Peyer's patch (tissue), 4 donors: ENCODE data around the gene GLT6D1. TPM values are rescaled to one million over a fixed set of nuclear protein-coding genes. Genes with fewer than 3 reads are reported as not detected.

Experiments used
- DNase-seq, 3 donors: peaks; one replicate each; pipeline ENCODE4 v3.0.0-alpha.2; 2017 to 2019
- H3K27ac ChIP-seq, 4 donors: fragments of 200-600 bp; sonication (generic); one replicate each; pipeline ENCODE4 v1.5.1; 2016 to 2019
- H3K27me3 ChIP-seq, 2 donors: fragments of 200-600 bp; sonication (generic); one replicate each; pipeline ENCODE4 v1.5.1; 2019
- H3K36me3 ChIP-seq, 3 donors: fragments of 200-600 bp; sonication (generic); one replicate each; pipeline ENCODE4 v1.5.1; 2016 to 2019
- H3K4me1 ChIP-seq, 4 donors: fragments of 200-600 bp; sonication (generic); one replicate each; pipeline ENCODE4 v1.5.1; 2016 to 2019
- H3K4me3 ChIP-seq, 4 donors: fragments of 200-600 bp; sonication (generic); 1 replicate in 3 of 4; 2 replicates in 1 of 4; pipeline ENCODE4 v1.5.1; 2016 to 2019; ENCODE audit warnings: mild to moderate bottlenecking in 1 of 4
- H3K9me3 ChIP-seq, 4 donors: fragments of 200-600 bp; sonication (generic); one replicate each; pipeline ENCODE4 v1.5.1; 2016 to 2019; ENCODE audit warnings: mild to moderate bottlenecking in 1 of 4
- CTCF ChIP-seq, 6 experiments: fragments of 450-650 bp in 4 of 6; fragments of 200-600 bp in 2 of 6; sonication (generic) in 1 of 6; IDR thresholded peaks; one replicate each; pipeline ENCODE4 v1.5.1; 2017 to 2019; ENCODE audit warnings: antibody characterized with exemption in 6 of 6, mild to moderate bottlenecking in 3 of 6, moderate library complexity in 1 of 6
- POLR2A ChIP-seq, 2 donors: fragments of 450-650 bp; IDR thresholded peaks; one replicate each; pipeline ENCODE4 v1.5.1; 2017; ENCODE audit warnings: antibody characterized with exemption in 2 of 2, mild to moderate bottlenecking in 2 of 2, moderate library complexity in 2 of 2
- total RNA-seq, 4 donors: library from RNA; depleted of rRNA; stranded (reverse); fragments of >200 nt; gene quantifications; one replicate each; pipeline ENCODE4 v1.1.0, GENCODE V29; 2016

The GLT6D1 gene
- total RNA-seq, 4 donors from 2014 or later, result not detected

GRCh38 chr9:135659252-135659651, 19.9 kb upstream of the GLT6D1 start:
- no peak for DNase-seq

GRCh38 chr9:135657416-135657815, 18.1 kb upstream of the GLT6D1 start:
- TF ChIP-seq CTCF (IDR thresholded peaks at IDR 0.05) (no peak), POLR2A (IDR thresholded peaks at IDR 0.05) (no peak)
- DNase-seq, result peak in 1 of 3 donors; percentile 28
- H3K36me3 ChIP-seq, result no peaks in the 10 kb centered on the region
- H3K9me3 ChIP-seq, result no peaks in the 10 kb centered on the region
- H3K27me3 ChIP-seq, result no peaks in the 10 kb centered on the region
- no peak overlapping the region for H3K4me3 ChIP-seq
- H3K4me1 ChIP-seq, result no peaks in the 10 kb centered on the region
- H3K27ac ChIP-seq, result no peak overlapping the region

More at GRCh38 chr9:135659252-135659651, 19.9 kb upstream of the GLT6D1 start:
- TF ChIP-seq POLR2A (IDR thresholded peaks at IDR 0.05) (no peak), CTCF (IDR thresholded peaks at IDR 0.05) (no peak)
- Histone ChIP-seq H3K36me3 (no peaks in the 10 kb centered on the region), H3K9me3 (no peaks in the 10 kb centered on the region), H3K27me3 (no peaks in the 10 kb centered on the region), H3K27ac (no peak overlapping the region), H3K4me1 (no peaks in the 10 kb centered on the region), H3K4me3 (no peak overlapping the region)

GRCh38 chr9:135655317-135655716, 16.0 kb upstream of the GLT6D1 start:
- Histone ChIP-seq H3K4me3 (no peak overlapping the region), H3K36me3 (no peaks in the 10 kb centered on the region), H3K4me1 (no peaks in the 10 kb centered on the region), H3K27me3 (no peaks in the 10 kb centered on the region), H3K27ac (no peak overlapping the region), H3K9me3 (no peaks in the 10 kb centered on the region)
- TF ChIP-seq POLR2A (IDR thresholded peaks at IDR 0.05), result no peak
- no peak for TF ChIP-seq CTCF (IDR thresholded peaks at IDR 0.05)
- DNase-seq, result peak in 1 of 3 donors; percentile 22

GRCh38 chr9:135650408-135650807, 11.1 kb upstream of the GLT6D1 start:
- Histone ChIP-seq H3K27ac (no peak overlapping the region), H3K9me3 (peaks cover 0 to 15% (median 5%) of the 10 kb centered on the region in 4 donors), H3K4me3 (no peak overlapping the region), H3K27me3 (no peaks in the 10 kb centered on the region), H3K36me3 (no peaks in the 10 kb centered on the region), H3K4me1 (no peaks in the 10 kb centered on the region)
- no peak for DNase-seq
- TF ChIP-seq CTCF (IDR thresholded peaks at IDR 0.05) (no peak), POLR2A (IDR thresholded peaks at IDR 0.05) (no peak)

GRCh38 chr9:135649508-135649907, 10.2 kb upstream of the GLT6D1 start:
- Histone ChIP-seq H3K27ac (no peak overlapping the region), H3K4me1 (no peaks in the 10 kb centered on the region), H3K36me3 (no peaks in the 10 kb centered on the region), H3K27me3 (no peaks in the 10 kb centered on the region), H3K4me3 (no peak overlapping the region), H3K9me3 (peaks cover 0 to 23% (median 5%) of the 10 kb centered on the region in 4 donors)
- TF ChIP-seq CTCF (IDR thresholded peaks at IDR 0.05) (no peak), POLR2A (IDR thresholded peaks at IDR 0.05) (no peak)
- no peak for DNase-seq
